T47D (cell line): Measurements from ENCODE around the gene RNF19B.
A peak's percentile ranks its signal among the peaks of the same experiment; 100 is the strongest.
"Not testable (repeated sequence)": the region's sequence is repeated elsewhere in the genome, so short reads cannot be mapped to it uniquely, and the experiment has no call there.

Experiments used
- DNase-seq, 2 experiments: peaks; one replicate each; pipeline versions ENCODE4 v3.0.0 to v3.0.0-alpha.2; 2011 to 2012; ENCODE audit warnings: low read depth in 1 of 2, low spot score in 1 of 2
- JUND ChIP-seq: IDR thresholded peaks from 2 replicates; pipeline ENCODE4 v1.6.1; 2012; ENCODE audit warnings: low read depth
- in situ Hi-C: cut with HindIII; loops from 2 replicates; pipeline ENCODE4 v1.10.0; 2016; ENCODE audit warnings: low sequenced_read_pairs, low pct_unique_long_range_greater_than_20kb

The RNF19B gene

GRCh38 chr1:32988665-32989064 lies 24.1 kb upstream of the RNF19B start:
- no peak for TF ChIP-seq JUND
- in situ Hi-C loops, result no loop called here
- DNase-seq, result no peak

GRCh38 chr1:32985226-32985625 lies 20.6 kb upstream of the RNF19B start:
- no peak for TF ChIP-seq JUND
- in situ Hi-C loops, result no loop called here
- no peak for DNase-seq

DNA sequence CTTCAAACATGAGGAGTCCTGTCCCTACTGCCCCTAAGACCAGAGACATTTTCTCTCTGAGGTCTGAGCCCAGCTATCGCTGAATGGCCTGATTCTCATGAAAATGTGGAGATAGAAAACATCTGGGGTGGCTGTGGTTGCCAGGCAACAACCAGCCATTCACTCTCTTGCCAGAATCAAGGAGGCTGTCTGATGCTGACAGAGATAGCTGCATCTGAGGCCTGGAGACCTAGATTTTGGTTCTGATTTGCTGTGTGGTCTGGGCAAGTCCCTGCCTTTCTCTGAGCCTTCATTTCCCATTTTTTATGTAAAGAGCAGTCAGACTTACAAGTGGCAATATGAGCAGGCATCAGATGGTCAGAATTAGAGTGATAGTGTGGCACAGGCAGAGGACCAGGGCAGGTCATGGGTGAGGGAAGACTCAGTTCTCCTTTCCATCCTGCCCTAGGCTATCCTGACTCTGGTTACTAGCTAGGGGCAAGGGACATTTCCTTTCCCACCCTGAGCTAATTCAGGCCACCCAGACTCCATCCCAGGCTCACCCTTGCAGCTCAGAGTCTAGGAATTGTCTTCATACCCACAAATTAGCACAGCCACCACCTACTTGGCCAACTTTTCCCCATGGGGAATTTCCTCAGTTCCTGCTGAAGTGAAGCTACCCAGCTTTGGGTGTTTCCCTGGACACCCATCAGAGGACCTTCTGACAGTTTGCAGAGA lies 20.0 kb upstream of the RNF19B start:
- DNase-seq, result no peak
- no peak for TF ChIP-seq JUND
- in situ Hi-C loops, result no loop called here

DNA sequence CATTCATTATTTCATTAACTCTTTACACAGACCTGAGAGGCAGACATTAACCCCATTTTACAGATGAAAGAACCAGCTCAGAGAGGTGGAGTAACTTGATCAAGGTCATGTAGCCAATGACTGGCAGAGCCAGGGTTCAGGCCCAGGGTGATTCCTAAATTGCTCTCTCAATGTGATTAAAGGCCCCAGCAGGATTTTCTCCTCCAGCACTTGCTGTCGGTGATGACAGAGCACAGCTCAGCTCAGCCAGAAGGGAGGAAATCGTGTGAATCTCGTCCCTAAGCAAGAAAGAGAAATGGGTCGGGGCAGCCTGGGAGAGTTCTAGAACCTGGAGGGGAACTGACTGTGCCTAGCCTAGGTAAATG lies 19.5 kb upstream of the RNF19B start:
- no peak for TF ChIP-seq JUND
- no peak for DNase-seq
- in situ Hi-C loops, result no loop called here

GRCh38 chr1:32983020-32983419 lies 18.4 kb upstream of the RNF19B start:
- in situ Hi-C loops, result no loop called here
- no peak for DNase-seq
- TF ChIP-seq JUND, result no peak

GRCh38 chr1:32981003-32981901 lies 16.6 kb upstream of the RNF19B start:
- peak; percentile 14 to 81 for DNase-seq
- in situ Hi-C loops, result no loop called here
- TF ChIP-seq JUND, result no peak

- no peak for DNase-seq
- no peak for TF ChIP-seq JUND
- in situ Hi-C loops, result no loop called here
Measured at GRCh38 chr1:32980080-32980479, 15.5 kb upstream of the RNF19B start.

GRCh38 chr1:32978854-32979253 lies 14.2 kb upstream of the RNF19B start:
- no peak for DNase-seq
- in situ Hi-C loops, result no loop called here
- no peak for TF ChIP-seq JUND

- in situ Hi-C loops, result no loop called here
- no peak for DNase-seq
- TF ChIP-seq JUND, result no peak
Measured at GRCh38 chr1:32977546-32978087, 13.0 kb upstream of the RNF19B start.

DNA sequence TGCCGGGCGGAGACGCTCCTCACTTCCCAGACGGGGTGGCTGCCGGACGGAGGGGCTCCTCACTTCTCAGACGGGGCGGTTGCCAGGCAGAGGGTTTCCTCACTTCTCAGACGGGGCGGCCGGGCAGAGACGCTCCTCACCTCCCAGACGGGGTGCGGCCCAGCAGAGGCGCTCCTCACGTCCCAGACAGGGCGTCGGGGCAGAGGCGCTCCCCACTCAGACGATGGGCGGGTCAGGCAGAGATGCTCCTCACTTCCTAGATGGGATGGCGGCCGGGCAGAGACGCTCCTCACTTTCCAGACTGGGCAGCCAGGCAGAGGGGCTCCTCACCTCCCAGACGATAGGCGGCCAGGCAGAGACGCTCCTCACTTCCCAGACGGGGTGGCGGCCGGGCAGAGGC lies 10.4 kb upstream of the RNF19B start:
- in situ Hi-C loops, DNase-seq: not testable (repeated sequence)

DNA sequence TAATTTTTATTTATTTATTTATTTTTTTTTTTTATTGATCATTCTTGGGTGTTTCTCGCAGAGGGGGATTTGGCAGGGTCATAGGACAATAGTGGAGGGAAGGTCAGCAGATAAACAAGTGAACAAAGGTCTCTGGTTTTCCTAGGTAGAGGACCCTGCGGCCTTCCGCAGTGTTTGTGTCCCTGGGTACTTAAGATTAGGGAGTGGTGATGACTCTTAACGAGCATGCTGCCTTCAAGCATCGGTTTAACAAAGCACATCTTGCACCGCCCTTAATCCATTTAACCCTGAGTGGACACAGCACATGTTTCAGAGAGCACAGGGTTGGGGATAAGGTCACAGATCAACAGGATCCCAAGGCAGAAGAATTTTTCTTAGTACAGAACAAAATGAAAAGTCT lies 8.8 kb upstream of the RNF19B start:
- in situ Hi-C loops, DNase-seq: not testable (repeated sequence)

DNA sequence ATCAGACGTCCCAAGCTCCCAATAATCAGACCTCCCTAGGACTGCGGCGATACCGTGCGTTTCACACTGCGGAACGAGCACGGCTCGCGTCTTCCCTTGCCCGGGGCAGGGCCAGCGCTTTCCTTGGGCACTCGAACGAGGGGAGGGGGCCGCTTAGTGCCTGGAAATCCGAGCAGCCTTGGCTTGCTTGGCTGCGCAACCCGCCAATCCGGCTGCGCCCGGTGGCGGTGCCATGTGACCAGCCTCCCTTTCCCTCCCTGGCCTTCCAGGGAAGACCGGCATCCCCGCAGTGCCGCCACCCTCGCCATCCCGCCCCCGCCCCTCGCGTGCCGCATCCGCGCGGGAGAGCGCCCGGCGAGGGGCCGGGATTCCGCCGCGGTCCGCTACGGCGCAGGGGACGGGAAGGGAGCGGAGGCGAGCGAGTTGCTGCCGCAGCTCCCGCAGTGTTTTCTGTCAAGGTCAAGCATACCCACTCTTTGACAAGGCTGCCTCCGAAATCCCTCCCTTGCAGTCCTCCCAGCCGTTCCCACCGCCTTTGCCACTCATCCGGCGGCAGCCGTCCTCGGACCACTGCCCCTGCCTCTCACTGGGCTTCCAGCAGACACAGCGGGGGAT lies 8.3 kb upstream of the RNF19B start:
- in situ Hi-C loops, result no loop called here
- peak; percentile 60 to 75 for DNase-seq
- no peak for TF ChIP-seq JUND

DNA sequence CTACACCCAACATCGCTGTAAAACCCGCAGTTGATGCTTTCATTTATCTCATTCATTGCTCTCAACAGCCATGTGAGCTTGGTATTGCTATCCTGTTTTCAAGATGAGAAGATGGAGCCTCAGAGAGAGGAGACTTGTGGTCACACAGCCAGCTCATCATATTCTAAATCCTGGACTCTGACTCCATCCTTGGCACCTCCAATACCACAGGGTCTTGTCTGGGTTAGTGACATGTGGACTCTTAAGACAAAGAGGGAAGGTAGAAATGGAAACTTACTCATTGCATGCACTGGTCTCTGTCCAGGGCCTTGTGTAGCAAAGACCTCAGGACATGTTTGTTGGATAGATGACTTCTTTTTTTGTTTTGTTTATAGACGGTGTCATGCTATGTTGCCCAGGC lies 7.0 kb upstream of the RNF19B start:
- in situ Hi-C loops, result no loop called here
- TF ChIP-seq JUND, result no peak
- DNase-seq, result no peak
